ENCODE data around the gene PSMF1. TPM values are rescaled to one million over a fixed set of nuclear protein-coding genes. Genes with fewer than 3 reads are reported as not detected.

PSMF1 gene
- total RNA-seq, 1 donor from 2014 or later: 34.0 TPM

- H3K4me3 ChIP-seq: no peak overlapping the region
- H3K9ac ChIP-seq: no peak overlapping the region
- TF ChIP-seq EZH2phosphoT487 (IDR thresholded peaks at IDR 0.05) (no peak), CTCF (IDR thresholded peaks at IDR 0.05) (no peak), EZH2 (IDR thresholded peaks at IDR 0.05) (no peak)
- peaks cover 16% of the 10 kb centered on the region for H3K4me1 Mint-ChIP-seq
- H3K27me3 Mint-ChIP-seq (ENCODE audit: insufficient read depth, low read depth): peaks cover 2% of the 10 kb centered on the region
- H3K36me3 Mint-ChIP-seq: no peaks in the 10 kb centered on the region
- H3K36me3 ChIP-seq: no peaks in the 10 kb centered on the region
- no peak overlapping the region for H3K27ac ChIP-seq
- H3K27ac Mint-ChIP-seq: no peak overlapping the region
- H3K9me3 Mint-ChIP-seq: peaks cover 6% of the 10 kb centered on the region
- no peaks in the 10 kb centered on the region for H3K27me3 ChIP-seq
- no peaks in the 10 kb centered on the region for H4K20me1 ChIP-seq (ENCODE audit: low read depth)
- H3K4me2 ChIP-seq: peak overlapping the region; percentile 48
- no peaks in the 10 kb centered on the region for H3K79me2 ChIP-seq (ENCODE audit: low read depth)
- no peak overlapping the region for H3K4me3 Mint-ChIP-seq
- H3F3A ChIP-seq (ENCODE audit: low read depth): peaks cover 13% of the 10 kb centered on the region
- DNase-seq (ENCODE audit: low spot score): peak; percentile 60
- no peaks in the 10 kb centered on the region for H3K9me3 ChIP-seq (ENCODE audit: low read depth)
- no peak overlapping the region for H2AFZ ChIP-seq (replicated peaks)
- peaks cover 13% of the 10 kb centered on the region for H3K4me1 ChIP-seq
Measured at GRCh38 chr20:1086277-1087213, 31.9 kb upstream of the PSMF1 start.

- H3K9me3 Mint-ChIP-seq: peaks cover 9% of the 10 kb centered on the region
Measured at GRCh38 chr20:1087311-1087905, 31.0 kb upstream of the PSMF1 start.

GRCh38 chr20:1094751-1095150 lies 23.7 kb upstream of the PSMF1 start:
- no peak overlapping the region for H3K27ac ChIP-seq
- no peak for TF ChIP-seq CTCF (IDR thresholded peaks at IDR 0.05)
- no peak for TF ChIP-seq EZH2phosphoT487 (IDR thresholded peaks at IDR 0.05)
- TF ChIP-seq EZH2 (IDR thresholded peaks at IDR 0.05): no peak
- H2AFZ ChIP-seq (replicated peaks): no peak overlapping the region
- H3K4me2 ChIP-seq: no peak overlapping the region
- Mint-ChIP-seq H3K36me3 (no peaks in the 10 kb centered on the region), H3K27me3 (ENCODE audit: insufficient read depth, low read depth) (peaks cover 4% of the 10 kb centered on the region), H3K27ac (no peak overlapping the region), H3K4me3 (no peak overlapping the region), H3K4me1 (peaks cover 5% of the 10 kb centered on the region), H3K9me3 (peaks cover 11% of the 10 kb centered on the region)
- H3F3A ChIP-seq (ENCODE audit: low read depth): no peaks in the 10 kb centered on the region
- DNase-seq (ENCODE audit: low spot score): no peak
- H3K79me2 ChIP-seq (ENCODE audit: low read depth): no peaks in the 10 kb centered on the region
- no peak overlapping the region for H3K4me3 ChIP-seq
- no peaks in the 10 kb centered on the region for H3K36me3 ChIP-seq
- H4K20me1 ChIP-seq (ENCODE audit: low read depth): no peaks in the 10 kb centered on the region
- H3K27me3 ChIP-seq: no peaks in the 10 kb centered on the region
- no peaks in the 10 kb centered on the region for H3K9me3 ChIP-seq (ENCODE audit: low read depth)
- H3K9ac ChIP-seq: no peak overlapping the region
- H3K4me1 ChIP-seq: no peaks in the 10 kb centered on the region

More at GRCh38 chr20:1087311-1087905, 31.0 kb upstream of the PSMF1 start:
- H2AFZ ChIP-seq (replicated peaks): no peak overlapping the region
- H3K4me3 ChIP-seq: no peak overlapping the region
- no peak overlapping the region for H3K9ac ChIP-seq
- H3K9me3 ChIP-seq (ENCODE audit: low read depth): no peaks in the 10 kb centered on the region
- no peaks in the 10 kb centered on the region for H3K36me3 ChIP-seq
- peaks cover 2% of the 10 kb centered on the region for H3K27me3 Mint-ChIP-seq (ENCODE audit: insufficient read depth, low read depth)
- no peaks in the 10 kb centered on the region for H3K79me2 ChIP-seq (ENCODE audit: low read depth)
- no peak for DNase-seq (ENCODE audit: low spot score)
- H3K27ac Mint-ChIP-seq: no peak overlapping the region
- peaks cover 13% of the 10 kb centered on the region for H3K4me1 ChIP-seq
- H4K20me1 ChIP-seq (ENCODE audit: low read depth): no peaks in the 10 kb centered on the region
- peaks cover 16% of the 10 kb centered on the region for H3K4me1 Mint-ChIP-seq
- H3K4me3 Mint-ChIP-seq: no peak overlapping the region
- TF ChIP-seq EZH2 (IDR thresholded peaks at IDR 0.05) (no peak), EZH2phosphoT487 (IDR thresholded peaks at IDR 0.05) (no peak), CTCF (IDR thresholded peaks at IDR 0.05) (no peak)
- no peaks in the 10 kb centered on the region for H3K36me3 Mint-ChIP-seq
- no peaks in the 10 kb centered on the region for H3K27me3 ChIP-seq
- no peak overlapping the region for H3K27ac ChIP-seq
- peaks cover 13% of the 10 kb centered on the region for H3F3A ChIP-seq (ENCODE audit: low read depth)
- peak overlapping the region; percentile 48 for H3K4me2 ChIP-seq
